Measurements from ENCODE around the gene RRP1B. TPM values are rescaled to one million over a fixed set of nuclear protein-coding genes. Genes with fewer than 3 reads are reported as not detected.

The RRP1B gene
- total RNA-seq, 2 donors from 2014 or later = 11.0 to 22.1 TPM

GRCh38 chr21:43635436-43635835 lies 23.9 kb upstream of the RRP1B start:
- H3K4me1 ChIP-seq = no peaks in the 10 kb centered on the region
- no peak overlapping the region for H3K27ac ChIP-seq
- DNase-seq = no peak
- no peaks in the 10 kb centered on the region for H3K27me3 ChIP-seq
- no peak overlapping the region for H3K9ac ChIP-seq (ENCODE audit: low read depth in 2 of 2, low read length in 2 of 2)
- TF ChIP-seq CTCF (IDR thresholded peaks at IDR 0.05) = no peak
- intact Hi-C loops (cut with DNase I) = no loop called here
- no peaks in the 10 kb centered on the region for H3K9me3 ChIP-seq
- H3K4me3 ChIP-seq = no peak overlapping the region
- no peaks in the 10 kb centered on the region for H3K36me3 ChIP-seq

GRCh38 chr21:43637530-43638158 lies 21.7 kb upstream of the RRP1B start:
- intact Hi-C loops (cut with DNase I) = no loop called here
- H3K9me3 ChIP-seq = no peaks in the 10 kb centered on the region
- H3K27ac ChIP-seq = no peak overlapping the region
- H3K36me3 ChIP-seq = no peaks in the 10 kb centered on the region
- H3K4me1 ChIP-seq = no peaks in the 10 kb centered on the region
- no peaks in the 10 kb centered on the region for H3K27me3 ChIP-seq
- no peak for TF ChIP-seq CTCF (IDR thresholded peaks at IDR 0.05)
- DNase-seq = no peak
- no peak overlapping the region for H3K9ac ChIP-seq (ENCODE audit: low read depth in 2 of 2, low read length in 2 of 2)
- H3K4me3 ChIP-seq = no peak overlapping the region

- Histone ChIP-seq H3K36me3 (no peaks in the 10 kb centered on the region), H3K4me1 (no peaks in the 10 kb centered on the region), H3K27me3 (no peaks in the 10 kb centered on the region), H3K9ac (ENCODE audit: low read depth in 2 of 2, low read length in 2 of 2) (no peak overlapping the region), H3K4me3 (no peak overlapping the region), H3K27ac (no peak overlapping the region), H3K9me3 (no peaks in the 10 kb centered on the region)
- no peak for TF ChIP-seq CTCF (IDR thresholded peaks at IDR 0.05)
- intact Hi-C loops (cut with DNase I) = no loop called here
- no peak for DNase-seq
Observed at GRCh38 chr21:43639470-43640353, 19.6 kb upstream of the RRP1B start.

- intact Hi-C loops (cut with DNase I) = no loop called here
- H3K27ac ChIP-seq = no peak overlapping the region
Observed at GRCh38 chr21:43640400-43640799, 19.0 kb upstream of the RRP1B start.

GRCh38 chr21:43643193-43643592 lies 16.2 kb upstream of the RRP1B start:
- H3K27ac ChIP-seq = no peak overlapping the region
- TF ChIP-seq CTCF (IDR thresholded peaks at IDR 0.05) = no peak
- no peaks in the 10 kb centered on the region for H3K27me3 ChIP-seq
- peaks cover 8% of the 10 kb centered on the region for H3K4me1 ChIP-seq
- H3K9me3 ChIP-seq = no peaks in the 10 kb centered on the region
- H3K9ac ChIP-seq (ENCODE audit: low read depth in 2 of 2, low read length in 2 of 2) = no peak overlapping the region
- H3K4me3 ChIP-seq = no peak overlapping the region
- intact Hi-C loops (cut with DNase I) = no loop called here
- no peak for DNase-seq
- H3K36me3 ChIP-seq = no peaks in the 10 kb centered on the region

More at GRCh38 chr21:43640400-43640799, 19.0 kb upstream of the RRP1B start:
- Histone ChIP-seq H3K4me3 (no peak overlapping the region), H3K9me3 (no peaks in the 10 kb centered on the region), H3K4me1 (peaks cover 2% of the 10 kb centered on the region), H3K27me3 (no peaks in the 10 kb centered on the region), H3K36me3 (no peaks in the 10 kb centered on the region), H3K9ac (ENCODE audit: low read depth in 2 of 2, low read length in 2 of 2) (no peak overlapping the region)
- no peak for TF ChIP-seq CTCF (IDR thresholded peaks at IDR 0.05)
- DNase-seq = no peak
